ENCODE data around the gene SLC25A21.
A peak's percentile ranks its signal among the peaks of the same experiment; 100 is the strongest.
"Not testable (repeated sequence)": the region's sequence is repeated elsewhere in the genome, so short reads cannot be mapped to it uniquely, and the experiment has no call there.

Gene SLC25A21

GRCh38 chr14:37083599-37083998, 88.8 kb downstream of the SLC25A21 start:
- no peak for DNase-seq

- DNase-seq, result no peak
Observed at GRCh38 chr14:37082449-37082848, 90.0 kb downstream of the SLC25A21 start.

GRCh38 chr14:37081856-37082255, 90.5 kb downstream of the SLC25A21 start:
- no peak for DNase-seq

- no peak for DNase-seq
Observed at GRCh38 chr14:37081218-37081617, 91.2 kb downstream of the SLC25A21 start.

- DNase-seq, result no peak
Observed at GRCh38 chr14:37078131-37078530, 94.3 kb downstream of the SLC25A21 start.

GRCh38 chr14:37074320-37074719, 98.1 kb downstream of the SLC25A21 start:
- DNase-seq, result not testable (repeated sequence)

GRCh38 chr14:37063467-37064240, 108.8 kb downstream of the SLC25A21 start:
- no peak for DNase-seq

- no peak for DNase-seq
Observed at GRCh38 chr14:37062191-37062803, 110.1 kb downstream of the SLC25A21 start.

- no peak for DNase-seq
Observed at GRCh38 chr14:37061697-37062096, 110.7 kb downstream of the SLC25A21 start.

- DNase-seq, result peak; percentile 61
Observed at GRCh38 chr14:37060496-37061260, 111.7 kb downstream of the SLC25A21 start.

- DNase-seq, result no peak
Observed at GRCh38 chr14:37057776-37058175, 114.6 kb downstream of the SLC25A21 start.

GRCh38 chr14:37056473-37056872, 115.9 kb downstream of the SLC25A21 start:
- DNase-seq, result no peak

- DNase-seq, result no peak
Observed at GRCh38 chr14:37054869-37055268, 117.5 kb downstream of the SLC25A21 start.

GRCh38 chr14:37054144-37054543, 118.3 kb downstream of the SLC25A21 start:
- DNase-seq, result no peak

GRCh38 chr14:37051680-37052079, 120.7 kb downstream of the SLC25A21 start:
- DNase-seq, result no peak

- DNase-seq, result no peak
Observed at GRCh38 chr14:37051153-37051552, 121.3 kb downstream of the SLC25A21 start.

- DNase-seq, result no peak
Observed at GRCh38 chr14:37048666-37049071, 123.7 kb downstream of the SLC25A21 start.

GRCh38 chr14:37047996-37048395, 124.4 kb downstream of the SLC25A21 start:
- DNase-seq, result no peak

- no peak for DNase-seq
Observed at GRCh38 chr14:37047226-37047625, 125.2 kb downstream of the SLC25A21 start.

- no peak for DNase-seq
Observed at GRCh38 chr14:37046815-37047214, 125.6 kb downstream of the SLC25A21 start.

- DNase-seq, result no peak
Observed at GRCh38 chr14:37045340-37046061, 126.9 kb downstream of the SLC25A21 start.

- DNase-seq, result no peak
Observed at GRCh38 chr14:37037636-37038387, 134.6 kb downstream of the SLC25A21 start.
